GM12872 (cell line): Measurements from ENCODE around the gene SEPTIN11.

Experiments used
- CTCF ChIP-seq: IDR thresholded peaks from 3 replicates; pipeline ENCODE4 v1.5.1; 2011; ENCODE audit warnings: low read depth, mild to moderate bottlenecking, low read length, moderate library complexity; ENCODE audit not compliant: insufficient read depth

The SEPTIN11 gene

GRCh38 chr4:76949276-76950051, at the start of gene SEPTIN11:
Gene SEPTIN11, plus strand, starts transcription at chr4:76949752. Its CDS starts 152 bp downstream, at chr4:76949904.
- no peak for TF ChIP-seq CTCF

GRCh38 chr4:76902233-76902890, 47.2 kb upstream of the SEPTIN11 start:
- TF ChIP-seq CTCF = no peak

GRCh38 chr4:76904646-76905190, 44.8 kb upstream of the SEPTIN11 start:
- no peak for TF ChIP-seq CTCF

- no peak for TF ChIP-seq CTCF
Measured at GRCh38 chr4:76905521-76905920, 44.0 kb upstream of the SEPTIN11 start.

GRCh38 chr4:76909711-76910110, 39.8 kb upstream of the SEPTIN11 start:
- TF ChIP-seq CTCF = no peak

GRCh38 chr4:76920715-76921114, 28.8 kb upstream of the SEPTIN11 start:
- TF ChIP-seq CTCF = no peak

- no peak for TF ChIP-seq CTCF
Measured at GRCh38 chr4:76923619-76924357, 25.8 kb upstream of the SEPTIN11 start.
